GM12878 (cell line): ENCODE data around the gene IQGAP1.

Experiments used
- DPF2 ChIP-seq: fragments of 450-650 bp; IDR thresholded peaks from 2 replicates; pipeline ENCODE4 v1.6.1; 2017; ENCODE audit warnings: mild to moderate bottlenecking
- EP300 ChIP-seq, 2 experiments: fragments of 150-350 bp in 1 of 2; IDR thresholded peaks; 2 replicates each; pipeline ENCODE4 v1.6.1; 2011 to 2012; ENCODE audit warnings: low read depth in 2 of 2, low read length in 2 of 2, borderline replicate concordance in 1 of 2, improper control_type of control experiment in 1 of 2, inconsistent platforms in 1 of 2; ENCODE audit not compliant: control insufficient read depth in 1 of 2
- NFYB ChIP-seq: IDR thresholded peaks from 2 replicates; pipeline ENCODE4 v1.6.1; 2011; ENCODE audit warnings: low read depth, mild to moderate bottlenecking, low read length, improper control_type of control experiment, moderate library complexity; ENCODE audit not compliant: insufficient read depth
- POLR2A ChIP-seq: IDR thresholded peaks from 2 replicates; pipeline ENCODE4 v1.6.1; 2011; ENCODE audit warnings: low read depth, mild to moderate bottlenecking, low read length
- POLR2AphosphoS2 ChIP-seq: IDR thresholded peaks from 2 replicates; pipeline ENCODE4 v1.6.1; 2011; ENCODE audit warnings: low read depth, mild to moderate bottlenecking, low read length, improper control_type of control experiment, moderate library complexity
- TAF1 ChIP-seq: IDR thresholded peaks from 2 replicates; pipeline ENCODE4 v1.6.1; 2011; ENCODE audit warnings: mild to moderate bottlenecking, low read depth, low read length, borderline replicate concordance
- TARDBP ChIP-seq: IDR thresholded peaks from 2 replicates; pipeline ENCODE4 v1.6.1; 2016; ENCODE audit warnings: borderline replicate concordance
- ZNF384 ChIP-seq: IDR thresholded peaks from 2 replicates; pipeline ENCODE4 v1.6.1; 2012; ENCODE audit warnings: low read depth, mild to moderate bottlenecking, low read length, improper control_type of control experiment, borderline replicate concordance
- TF ChIP-seq, protein P1 (sequence below): fragments of 450-650 bp; IDR thresholded peaks from 2 replicates; pipeline ENCODE4 v1.6.1; 2017; ENCODE audit warnings: antibody characterized with exemption, mild to moderate bottlenecking, moderate library complexity
- TF ChIP-seq, protein P2 (sequence below), 3 experiments: IDR thresholded peaks in 2 of 3; conservative IDR thresholded peaks in 1 of 3; 2 replicates each; pipeline ENCODE4 v1.5.1; 2011; ENCODE audit warnings: low read depth in 3 of 3, low read length in 3 of 3, mild to moderate bottlenecking in 3 of 3, control low read depth in 2 of 3, moderate library complexity in 2 of 3, inconsistent platforms in 1 of 3, mixed read lengths in 1 of 3; ENCODE audit not compliant: control insufficient read depth in 2 of 3, insufficient read depth in 1 of 3; ENCODE audit errors: extremely low read depth in 1 of 3
- TF ChIP-seq, protein P3 (sequence below): fragments of 450-650 bp; formaldehyde crosslinking; IDR thresholded peaks from 2 replicates; pipeline ENCODE4 v1.5.0; 2022; ENCODE audit warnings: mild to moderate bottlenecking, missing genetic modification characterization

DNA sequence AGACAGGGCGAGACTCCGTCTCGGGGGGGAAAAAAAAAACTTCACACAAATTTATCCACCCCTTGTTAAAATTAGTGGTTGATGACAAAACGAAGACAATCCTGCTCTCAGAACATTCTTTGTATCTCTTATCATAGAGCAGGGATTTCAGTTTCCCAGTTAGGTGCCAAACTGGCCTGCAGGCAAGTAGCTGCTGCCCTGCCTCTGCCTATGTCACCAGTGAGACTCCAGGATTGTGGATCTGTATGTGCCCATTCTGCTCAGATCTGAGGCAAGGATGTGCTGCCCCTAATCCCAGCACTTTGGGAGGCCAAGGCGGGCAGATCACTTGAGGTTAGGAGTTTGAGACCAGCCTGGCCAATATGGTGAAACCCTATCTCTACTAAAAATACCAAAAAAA is 54.4 kb downstream of the IQGAP1 start:
- TF ChIP-seq, protein P1, sequence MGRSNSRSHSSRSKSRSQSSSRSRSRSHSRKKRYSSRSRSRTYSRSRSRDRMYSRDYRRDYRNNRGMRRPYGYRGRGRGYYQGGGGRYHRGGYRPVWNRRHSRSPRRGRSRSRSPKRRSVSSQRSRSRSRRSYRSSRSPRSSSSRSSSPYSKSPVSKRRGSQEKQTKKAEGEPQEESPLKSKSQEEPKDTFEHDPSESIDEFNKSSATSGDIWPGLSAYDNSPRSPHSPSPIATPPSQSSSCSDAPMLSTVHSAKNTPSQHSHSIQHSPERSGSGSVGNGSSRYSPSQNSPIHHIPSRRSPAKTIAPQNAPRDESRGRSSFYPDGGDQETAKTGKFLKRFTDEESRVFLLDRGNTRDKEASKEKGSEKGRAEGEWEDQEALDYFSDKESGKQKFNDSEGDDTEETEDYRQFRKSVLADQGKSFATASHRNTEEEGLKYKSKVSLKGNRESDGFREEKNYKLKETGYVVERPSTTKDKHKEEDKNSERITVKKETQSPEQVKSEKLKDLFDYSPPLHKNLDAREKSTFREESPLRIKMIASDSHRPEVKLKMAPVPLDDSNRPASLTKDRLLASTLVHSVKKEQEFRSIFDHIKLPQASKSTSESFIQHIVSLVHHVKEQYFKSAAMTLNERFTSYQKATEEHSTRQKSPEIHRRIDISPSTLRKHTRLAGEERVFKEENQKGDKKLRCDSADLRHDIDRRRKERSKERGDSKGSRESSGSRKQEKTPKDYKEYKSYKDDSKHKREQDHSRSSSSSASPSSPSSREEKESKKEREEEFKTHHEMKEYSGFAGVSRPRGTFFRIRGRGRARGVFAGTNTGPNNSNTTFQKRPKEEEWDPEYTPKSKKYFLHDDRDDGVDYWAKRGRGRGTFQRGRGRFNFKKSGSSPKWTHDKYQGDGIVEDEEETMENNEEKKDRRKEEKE = no peak
- TF ChIP-seq POLR2A = no peak
- no peak for TF ChIP-seq POLR2AphosphoS2
- no peak for TF ChIP-seq EP300 (IDR thresholded peaks at IDR 0.05; ENCODE audit: borderline replicate concordance in 1 of 2, control insufficient read depth in 1 of 2, low read depth in 2 of 2, low read length in 2 of 2)
- TF ChIP-seq, protein P2, sequence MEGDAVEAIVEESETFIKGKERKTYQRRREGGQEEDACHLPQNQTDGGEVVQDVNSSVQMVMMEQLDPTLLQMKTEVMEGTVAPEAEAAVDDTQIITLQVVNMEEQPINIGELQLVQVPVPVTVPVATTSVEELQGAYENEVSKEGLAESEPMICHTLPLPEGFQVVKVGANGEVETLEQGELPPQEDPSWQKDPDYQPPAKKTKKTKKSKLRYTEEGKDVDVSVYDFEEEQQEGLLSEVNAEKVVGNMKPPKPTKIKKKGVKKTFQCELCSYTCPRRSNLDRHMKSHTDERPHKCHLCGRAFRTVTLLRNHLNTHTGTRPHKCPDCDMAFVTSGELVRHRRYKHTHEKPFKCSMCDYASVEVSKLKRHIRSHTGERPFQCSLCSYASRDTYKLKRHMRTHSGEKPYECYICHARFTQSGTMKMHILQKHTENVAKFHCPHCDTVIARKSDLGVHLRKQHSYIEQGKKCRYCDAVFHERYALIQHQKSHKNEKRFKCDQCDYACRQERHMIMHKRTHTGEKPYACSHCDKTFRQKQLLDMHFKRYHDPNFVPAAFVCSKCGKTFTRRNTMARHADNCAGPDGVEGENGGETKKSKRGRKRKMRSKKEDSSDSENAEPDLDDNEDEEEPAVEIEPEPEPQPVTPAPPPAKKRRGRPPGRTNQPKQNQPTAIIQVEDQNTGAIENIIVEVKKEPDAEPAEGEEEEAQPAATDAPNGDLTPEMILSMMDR (IDR thresholded peaks at IDR 0.05 in 2 of 3, conservative IDR thresholded peaks at IDR 0.05 in 1 of 3; ENCODE audit: control insufficient read depth in 2 of 3, extremely low read depth in 1 of 3, insufficient read depth in 1 of 3, low read depth in 3 of 3, low read length in 3 of 3) = no peak
- no peak for TF ChIP-seq ZNF384
- no peak for TF ChIP-seq TARDBP
- TF ChIP-seq TAF1 = no peak
- TF ChIP-seq, protein P3, sequence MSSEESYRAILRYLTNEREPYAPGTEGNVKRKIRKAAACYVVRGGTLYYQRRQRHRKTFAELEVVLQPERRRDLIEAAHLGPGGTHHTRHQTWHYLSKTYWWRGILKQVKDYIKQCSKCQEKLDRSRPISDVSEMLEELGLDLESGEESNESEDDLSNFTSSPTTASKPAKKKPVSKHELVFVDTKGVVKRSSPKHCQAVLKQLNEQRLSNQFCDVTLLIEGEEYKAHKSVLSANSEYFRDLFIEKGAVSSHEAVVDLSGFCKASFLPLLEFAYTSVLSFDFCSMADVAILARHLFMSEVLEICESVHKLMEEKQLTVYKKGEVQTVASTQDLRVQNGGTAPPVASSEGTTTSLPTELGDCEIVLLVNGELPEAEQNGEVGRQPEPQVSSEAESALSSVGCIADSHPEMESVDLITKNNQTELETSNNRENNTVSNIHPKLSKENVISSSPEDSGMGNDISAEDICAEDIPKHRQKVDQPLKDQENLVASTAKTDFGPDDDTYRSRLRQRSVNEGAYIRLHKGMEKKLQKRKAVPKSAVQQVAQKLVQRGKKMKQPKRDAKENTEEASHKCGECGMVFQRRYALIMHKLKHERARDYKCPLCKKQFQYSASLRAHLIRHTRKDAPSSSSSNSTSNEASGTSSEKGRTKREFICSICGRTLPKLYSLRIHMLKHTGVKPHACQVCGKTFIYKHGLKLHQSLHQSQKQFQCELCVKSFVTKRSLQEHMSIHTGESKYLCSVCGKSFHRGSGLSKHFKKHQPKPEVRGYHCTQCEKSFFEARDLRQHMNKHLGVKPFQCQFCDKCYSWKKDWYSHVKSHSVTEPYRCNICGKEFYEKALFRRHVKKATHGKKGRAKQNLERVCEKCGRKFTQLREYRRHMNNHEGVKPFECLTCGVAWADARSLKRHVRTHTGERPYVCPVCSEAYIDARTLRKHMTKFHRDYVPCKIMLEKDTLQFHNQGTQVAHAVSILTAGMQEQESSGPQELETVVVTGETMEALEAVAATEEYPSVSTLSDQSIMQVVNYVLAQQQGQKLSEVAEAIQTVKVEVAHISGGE (CRISPR knock-in tag) = no peak
- no peak for TF ChIP-seq DPF2
- TF ChIP-seq NFYB = no peak
